Lower leg skin (tissue), 4 donors: ENCODE data around the gene TSPOAP1. TPM values are rescaled to one million over a fixed set of nuclear protein-coding genes. Genes with fewer than 3 reads are reported as not detected.

ENCODE experiments used
- DNase-seq, 2 donors: peaks; one replicate each; pipeline ENCODE4 v3.0.0-alpha.2; 2019; ENCODE audit warnings: low spot score in 2 of 2
- H3K4me3 ChIP-seq: fragments of 200-600 bp; sonication (generic); 2 replicates; pipeline ENCODE4 v1.5.1; 2017; ENCODE audit warnings: mild to moderate bottlenecking, low read depth; ENCODE audit not compliant: poor library complexity, severe bottlenecking
- CTCF ChIP-seq, 3 donors: fragments of 450-650 bp; IDR thresholded peaks; one replicate each; pipeline ENCODE4 v1.5.1; 2016; ENCODE audit warnings: antibody characterized with exemption in 3 of 3, mild to moderate bottlenecking in 3 of 3, moderate library complexity in 2 of 3
- POLR2A ChIP-seq, 2 donors: fragments of 450-650 bp; IDR thresholded peaks; one replicate each; pipeline ENCODE4 v1.6.1; 2016 to 2017; ENCODE audit warnings: antibody characterized with exemption in 2 of 2, mild to moderate bottlenecking in 1 of 2, moderate library complexity in 1 of 2
- WGBS, 2 donors: methylation state at CpG; one replicate each; pipeline ENCODE4 v1.1.5; 2018; 5-methylcytosine and 5-hydroxymethylcytosine counted together
- intact Hi-C: fragments of 100-400 bp; cut with DNase I; formaldehyde crosslinking; loops from one replicate; pipeline ENCODE4 v1.15.0; 2023; ENCODE audit warnings: low total_unique reads
- total RNA-seq, 4 donors: library from RNA; depleted of rRNA; stranded (reverse); fragments of >200 nt; gene quantifications; one replicate each; pipeline ENCODE4 v1.1.0, GENCODE V29; 2016

TSPOAP1 gene
- total RNA-seq, 4 donors from 2014 or later = 8.2 to 18.3 (median 8.8) TPM

GRCh38 chr17:58302171-58302918 lies 26.2 kb downstream of the TSPOAP1 start:
- intact Hi-C loops = no loop called here
- TF ChIP-seq POLR2A (IDR thresholded peaks at IDR 0.05) = no peak
- no peak for TF ChIP-seq CTCF (IDR thresholded peaks at IDR 0.05)
- WGBS, 2 donors = 92 to 94% methylated on average over 8 to 9 of the region's 9 CpGs
- peak; percentile 9 to 72 for DNase-seq
- no peak overlapping the region for H3K4me3 ChIP-seq

- WGBS, 2 donors = 76 to 85% methylated on average over 16 of the region's 16 CpGs
- TF ChIP-seq CTCF (IDR thresholded peaks at IDR 0.05) = no peak
- no peak for TF ChIP-seq POLR2A (IDR thresholded peaks at IDR 0.05)
- peak in 1 of 2 donors; percentile 79 for DNase-seq
- no peak overlapping the region for H3K4me3 ChIP-seq
- intact Hi-C loops = no loop called here
Observed at GRCh38 chr17:58301504-58302150, 27.0 kb downstream of the TSPOAP1 start.

GRCh38 chr17:58300336-58300735 lies 28.3 kb downstream of the TSPOAP1 start:
- WGBS, 2 donors = 91% methylated on average over 6 of the region's 6 CpGs
- intact Hi-C loops = no loop called here
- peak in 1 of 2 donors; percentile 48 for DNase-seq
- TF ChIP-seq CTCF (IDR thresholded peaks at IDR 0.05) (no peak), POLR2A (IDR thresholded peaks at IDR 0.05) (no peak)
- H3K4me3 ChIP-seq = no peak overlapping the region

GRCh38 chr17:58294034-58294433 lies 34.6 kb downstream of the TSPOAP1 start:
- no peak for TF ChIP-seq POLR2A (IDR thresholded peaks at IDR 0.05)
- TF ChIP-seq CTCF (IDR thresholded peaks at IDR 0.05) = no peak
- no peak for DNase-seq
- intact Hi-C loops = no loop called here
- no peak overlapping the region for H3K4me3 ChIP-seq
- 78 to 95% methylated on average over 1 of the region's 1 CpG for WGBS, 2 donors

GRCh38 chr17:58291246-58291645 lies 37.3 kb downstream of the TSPOAP1 start:
- intact Hi-C loops = no loop called here
- 84 to 85% methylated on average over 5 of the region's 5 CpGs for WGBS, 2 donors
- DNase-seq = no peak

More at GRCh38 chr17:58291246-58291645, 37.3 kb downstream of the TSPOAP1 start:
- H3K4me3 ChIP-seq = no peak overlapping the region
- TF ChIP-seq CTCF (IDR thresholded peaks at IDR 0.05) (no peak), POLR2A (IDR thresholded peaks at IDR 0.05) (no peak)
